Kasumi-1 (cell line): ENCODE data around the gene PTGR3.

Source experiments
- DNase-seq, 2 experiments: peaks; one replicate each; lab custom pipeline; 2025; lab: John Stamatoyannopoulos, UW

Gene PTGR3, protein sequence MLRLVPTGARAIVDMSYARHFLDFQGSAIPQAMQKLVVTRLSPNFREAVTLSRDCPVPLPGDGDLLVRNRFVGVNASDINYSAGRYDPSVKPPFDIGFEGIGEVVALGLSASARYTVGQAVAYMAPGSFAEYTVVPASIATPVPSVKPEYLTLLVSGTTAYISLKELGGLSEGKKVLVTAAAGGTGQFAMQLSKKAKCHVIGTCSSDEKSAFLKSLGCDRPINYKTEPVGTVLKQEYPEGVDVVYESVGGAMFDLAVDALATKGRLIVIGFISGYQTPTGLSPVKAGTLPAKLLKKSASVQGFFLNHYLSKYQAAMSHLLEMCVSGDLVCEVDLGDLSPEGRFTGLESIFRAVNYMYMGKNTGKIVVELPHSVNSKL

DNA sequence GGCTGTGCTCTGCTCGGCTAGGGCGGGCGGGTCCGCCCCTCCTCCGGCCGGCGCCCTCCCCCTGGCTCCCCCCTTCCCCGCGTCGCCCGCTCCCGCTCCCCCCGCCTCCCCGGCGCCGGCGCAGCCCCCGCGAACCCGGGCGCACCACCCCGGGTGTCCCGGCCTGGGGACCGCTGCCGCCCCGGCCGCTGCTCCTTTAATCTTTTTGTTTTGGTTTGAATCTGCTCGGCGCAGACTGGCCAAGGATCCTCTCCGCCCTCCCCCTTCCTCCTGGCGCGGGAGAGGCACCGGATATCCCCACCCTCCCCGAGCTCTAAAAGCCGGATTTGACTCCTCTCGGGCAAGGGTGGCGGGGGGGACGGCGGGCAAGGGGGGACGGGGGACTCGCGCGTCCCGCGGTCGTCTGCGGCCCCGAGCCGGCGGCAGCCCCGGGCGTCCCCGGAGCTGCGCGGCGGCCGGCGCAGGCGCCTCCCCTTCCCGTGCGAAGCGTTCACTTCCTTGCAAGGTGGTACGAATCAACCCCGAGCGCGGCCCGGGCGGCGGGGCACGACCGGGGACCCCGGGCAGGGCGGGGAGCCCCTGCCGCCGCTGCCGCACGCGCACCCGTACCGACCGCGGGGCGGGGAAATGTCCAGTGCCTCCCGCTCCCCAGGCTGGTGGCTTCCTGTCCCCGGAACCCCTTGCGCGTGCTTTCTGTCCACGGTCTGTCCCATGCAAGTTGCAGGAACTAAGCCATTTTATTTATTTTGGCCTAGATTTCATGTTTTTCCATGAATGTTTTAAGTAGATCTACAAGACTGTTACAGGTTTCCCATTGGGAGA, at the start of gene PTGR3:
PTGR3 (minus strand) TSS at position 11 of the 822 bp plus-strand sequence. CDS start 81 bp downstream, outside the sequence.
- DNase-seq = peak; percentile 80 to 84

DNA sequence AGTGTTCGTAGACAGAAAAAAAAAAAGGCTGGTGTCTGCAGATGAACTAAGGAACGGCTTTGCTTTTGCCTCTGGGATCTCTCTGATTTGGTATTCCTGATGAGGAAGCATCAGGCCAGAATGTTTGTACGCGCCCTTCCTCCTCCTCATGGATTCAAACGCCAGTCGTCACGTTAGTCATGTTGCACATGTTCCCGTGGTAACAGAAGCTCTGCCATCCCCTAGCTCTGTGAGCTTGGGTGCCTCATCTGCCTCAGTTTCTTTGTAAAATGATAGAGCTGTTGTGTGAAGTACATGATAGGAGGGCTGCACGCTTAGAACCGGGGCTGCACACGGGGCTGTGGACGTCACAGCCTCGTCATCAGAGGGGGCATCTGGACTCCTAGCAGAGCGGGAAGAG, 48.7 kb upstream of the PTGR3 start:
- no peak for DNase-seq

DNA sequence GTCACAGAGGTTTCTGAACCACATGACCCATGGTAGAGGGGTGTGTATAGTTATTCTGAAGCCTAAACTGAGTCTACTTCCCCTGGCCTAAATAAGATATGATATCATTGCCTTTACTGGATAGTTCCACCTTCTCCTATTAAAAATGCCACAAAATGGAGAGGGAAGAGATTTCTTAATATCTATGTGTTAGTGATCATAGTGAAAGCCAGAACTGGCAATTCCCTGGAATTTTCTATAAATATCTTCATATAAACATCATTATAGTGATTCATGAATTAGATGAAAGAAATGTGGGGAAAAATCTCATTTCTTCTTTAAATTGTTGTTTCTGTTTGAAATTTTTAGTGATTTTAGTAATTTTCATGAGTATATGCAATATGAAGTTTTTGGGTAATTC, 47.4 kb upstream of the PTGR3 start:
- DNase-seq = no peak

DNA sequence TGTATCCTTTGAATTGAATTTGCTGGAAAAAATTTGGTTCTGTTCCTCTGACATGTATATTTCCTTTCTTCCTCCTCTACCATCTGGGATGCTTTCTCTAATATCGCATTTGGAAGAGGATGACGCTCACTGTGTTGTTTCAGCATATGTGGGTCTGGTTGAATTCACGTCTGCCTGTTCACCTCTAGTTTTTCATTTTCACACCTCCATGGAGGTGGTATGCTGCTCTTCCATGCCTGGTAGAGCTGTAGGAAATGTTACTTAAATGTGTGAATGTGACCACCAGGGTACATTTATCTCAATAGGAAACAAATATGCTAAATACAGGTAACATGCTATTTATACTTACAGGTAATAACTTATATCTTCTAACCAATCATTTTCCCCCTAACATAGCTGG, 46.2 kb upstream of the PTGR3 start:
- no peak for DNase-seq

DNA sequence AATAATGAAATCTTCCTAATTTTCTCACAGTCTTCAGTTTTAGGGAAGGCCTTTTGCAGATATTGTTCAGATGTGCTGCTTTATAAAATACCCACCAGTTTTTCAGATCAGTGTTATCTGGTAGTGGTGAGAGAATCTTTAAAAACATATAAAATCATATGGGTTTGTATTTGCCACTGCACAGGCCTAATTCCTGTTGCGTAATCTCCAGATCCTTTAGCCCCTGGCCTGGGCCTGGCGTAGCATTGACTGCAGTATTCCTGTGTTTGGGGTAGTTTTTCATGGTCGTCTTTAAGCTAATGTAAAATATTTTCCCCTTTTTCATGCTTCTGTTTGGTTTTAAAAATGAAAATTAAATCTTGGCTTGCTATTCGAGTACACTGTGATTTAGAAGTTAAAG, 44.8 kb upstream of the PTGR3 start:
- DNase-seq = no peak

DNA sequence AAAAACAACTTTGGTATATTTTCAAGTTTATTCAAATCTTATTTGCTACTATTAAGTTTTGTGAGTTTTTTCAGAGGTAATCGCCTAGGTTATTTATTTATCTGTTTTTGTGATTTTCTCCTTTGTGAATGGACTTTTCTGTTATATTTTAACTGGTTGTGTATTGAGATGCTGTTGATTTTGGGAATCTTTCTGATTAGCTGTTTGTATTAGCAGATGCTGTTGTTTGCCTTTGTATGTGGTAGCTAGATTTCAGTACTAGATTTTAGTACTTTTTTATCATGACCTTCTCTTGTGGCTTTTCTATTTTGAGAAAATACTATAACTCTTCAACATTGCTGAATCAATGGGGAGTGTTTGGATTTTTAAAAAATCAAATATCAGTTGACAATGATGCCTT, 44.1 kb upstream of the PTGR3 start:
- DNase-seq = no peak

DNA sequence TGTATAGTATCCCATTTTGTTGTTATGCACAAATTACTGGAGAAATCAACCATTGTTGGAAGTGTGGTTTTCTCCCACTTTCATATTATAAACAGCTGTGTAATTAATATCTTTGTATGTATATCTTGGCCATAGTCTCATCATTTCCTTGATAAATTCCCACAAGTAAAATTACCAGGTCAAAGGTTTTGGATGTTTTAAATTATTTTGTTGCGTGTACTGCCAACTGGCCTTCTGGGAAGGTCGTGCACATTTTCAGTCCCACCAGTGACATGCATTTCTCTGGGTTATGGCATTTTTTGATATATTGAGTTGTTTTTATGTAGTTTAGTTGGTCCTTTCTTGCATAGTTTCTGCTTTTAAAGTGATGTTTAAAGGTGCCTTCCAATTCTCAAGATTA, 43.2 kb upstream of the PTGR3 start:
- no peak for DNase-seq

DNA sequence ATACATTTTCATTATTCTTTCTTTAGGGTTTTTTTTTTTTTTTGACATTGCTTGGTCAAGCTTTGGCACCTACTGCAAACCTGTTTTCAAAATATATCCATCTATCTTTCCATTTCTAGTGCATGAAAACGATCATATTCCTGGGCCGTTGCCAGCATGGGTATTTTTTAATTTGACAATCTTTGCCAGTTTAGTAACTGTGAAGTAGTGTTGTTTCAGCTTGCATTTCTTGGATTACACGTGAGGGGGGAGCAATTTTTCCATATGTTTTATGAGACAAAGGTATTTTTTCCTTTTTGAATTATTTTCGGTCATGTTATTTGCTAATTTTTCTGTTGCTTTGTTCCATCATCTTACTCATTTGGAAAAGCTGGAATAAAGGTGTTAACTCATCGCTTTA, 42.5 kb upstream of the PTGR3 start:
- no peak for DNase-seq

DNA sequence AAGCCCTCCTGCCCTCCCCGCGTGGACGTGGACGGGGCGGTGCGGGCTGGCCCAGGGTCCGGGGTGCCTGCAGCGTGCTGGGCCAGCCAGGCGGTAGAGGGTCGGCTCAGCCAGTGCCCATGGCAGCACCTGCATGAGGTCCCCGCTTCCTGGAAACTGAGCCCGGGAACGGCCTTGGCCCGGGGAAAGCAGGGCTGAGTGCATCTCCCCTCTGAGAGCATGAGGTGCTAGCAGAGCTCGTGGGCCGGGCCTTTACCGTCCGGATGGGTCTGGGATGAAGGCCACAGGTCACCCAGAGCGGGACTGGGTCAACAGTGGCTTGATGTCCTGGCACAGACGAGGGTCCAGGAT, 41.5 kb upstream of the PTGR3 start:
- no peak for DNase-seq

DNA sequence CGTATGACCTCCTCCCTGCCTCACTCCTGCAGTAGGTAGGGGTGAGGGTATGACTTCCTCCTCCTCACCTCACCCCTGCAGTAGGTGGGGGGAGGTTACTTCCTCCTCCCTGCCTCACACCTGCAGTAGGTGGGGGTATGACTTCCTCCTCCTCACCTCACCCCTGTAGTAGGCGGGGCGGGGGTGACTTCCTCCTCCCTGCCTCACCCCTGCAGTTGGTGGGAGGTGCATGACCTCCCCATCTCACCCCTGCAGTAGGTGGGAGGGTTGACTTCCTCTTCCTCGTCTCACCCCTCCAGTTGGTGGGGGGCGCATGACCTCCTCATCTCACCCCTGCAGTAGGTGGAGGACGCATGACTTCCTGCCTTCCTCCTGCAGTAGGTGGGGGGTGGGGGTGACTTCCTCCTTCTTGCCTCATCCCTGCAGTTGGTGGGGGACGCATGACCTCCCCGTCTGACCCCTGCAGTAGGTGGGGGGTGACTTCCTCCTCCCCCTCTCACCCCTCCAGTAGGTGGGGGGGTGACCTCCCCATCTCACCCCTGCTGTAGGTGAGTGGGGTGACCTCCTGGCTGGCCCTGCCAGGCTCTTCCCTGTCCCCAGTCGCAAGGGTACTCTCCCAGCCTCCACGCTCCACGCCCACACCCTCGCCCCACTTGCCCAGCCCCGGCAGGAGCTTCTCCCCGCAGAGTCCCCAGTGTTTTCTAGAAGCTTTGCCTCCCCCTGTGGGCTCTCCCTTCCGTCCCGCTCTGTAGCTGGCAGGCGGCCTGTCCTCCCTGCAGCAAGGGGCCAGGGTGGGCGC, 40.9 kb upstream of the PTGR3 start:
- DNase-seq = peak; percentile 11 to 42

DNA sequence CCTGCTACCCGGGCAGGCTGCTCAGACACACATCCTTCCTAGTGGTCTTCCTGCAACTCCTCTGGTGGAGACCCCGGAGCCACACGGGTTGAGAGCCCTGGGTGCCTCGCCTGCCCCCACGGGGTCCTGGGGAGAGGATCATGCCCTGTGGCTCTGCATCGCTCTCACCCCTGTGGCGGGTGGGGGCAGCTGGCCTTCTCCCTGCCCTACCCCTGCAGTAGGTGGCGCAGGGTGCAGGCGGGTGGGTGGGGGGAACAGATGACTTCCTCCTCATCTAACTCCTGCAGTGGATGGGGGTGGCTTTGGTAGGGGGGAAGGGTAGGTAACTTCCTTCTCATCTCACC, 40.2 kb upstream of the PTGR3 start:
- no peak for DNase-seq

DNA sequence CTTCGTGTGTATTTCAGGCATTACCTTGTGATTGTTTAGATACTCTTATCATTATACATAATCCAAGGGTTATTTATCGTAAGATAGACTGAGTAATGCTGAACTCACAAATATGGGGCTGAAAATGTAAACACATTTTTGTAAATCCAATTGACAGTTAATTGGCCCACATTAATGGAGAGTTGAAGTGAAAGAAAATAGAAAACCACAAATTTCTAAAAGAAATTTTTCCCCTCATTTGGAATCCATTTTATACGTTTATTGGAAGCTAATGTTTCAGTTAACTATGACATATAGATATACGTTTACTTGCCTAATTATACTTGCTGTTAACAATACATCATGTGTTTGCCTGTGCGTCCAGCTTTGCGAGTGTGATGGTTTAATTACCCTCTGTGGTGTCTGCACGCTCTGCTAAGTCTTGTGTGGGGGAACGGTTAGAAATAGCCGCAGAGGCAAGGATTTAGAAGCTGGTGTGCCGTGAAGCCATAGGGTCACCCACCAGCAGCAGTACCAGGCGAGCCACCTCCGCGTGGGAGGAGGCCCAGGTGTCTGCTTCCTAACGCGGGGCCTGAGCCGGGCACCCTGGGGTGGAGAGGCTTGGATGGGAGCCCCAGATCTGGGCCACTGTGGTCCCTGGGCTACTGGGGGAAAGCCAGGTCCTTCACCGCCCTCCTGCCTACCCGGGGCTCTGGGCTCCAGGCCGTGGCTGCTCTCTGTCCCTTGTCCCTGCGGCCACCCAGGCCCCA, 39.7 kb upstream of the PTGR3 start:
- no peak for DNase-seq

DNA sequence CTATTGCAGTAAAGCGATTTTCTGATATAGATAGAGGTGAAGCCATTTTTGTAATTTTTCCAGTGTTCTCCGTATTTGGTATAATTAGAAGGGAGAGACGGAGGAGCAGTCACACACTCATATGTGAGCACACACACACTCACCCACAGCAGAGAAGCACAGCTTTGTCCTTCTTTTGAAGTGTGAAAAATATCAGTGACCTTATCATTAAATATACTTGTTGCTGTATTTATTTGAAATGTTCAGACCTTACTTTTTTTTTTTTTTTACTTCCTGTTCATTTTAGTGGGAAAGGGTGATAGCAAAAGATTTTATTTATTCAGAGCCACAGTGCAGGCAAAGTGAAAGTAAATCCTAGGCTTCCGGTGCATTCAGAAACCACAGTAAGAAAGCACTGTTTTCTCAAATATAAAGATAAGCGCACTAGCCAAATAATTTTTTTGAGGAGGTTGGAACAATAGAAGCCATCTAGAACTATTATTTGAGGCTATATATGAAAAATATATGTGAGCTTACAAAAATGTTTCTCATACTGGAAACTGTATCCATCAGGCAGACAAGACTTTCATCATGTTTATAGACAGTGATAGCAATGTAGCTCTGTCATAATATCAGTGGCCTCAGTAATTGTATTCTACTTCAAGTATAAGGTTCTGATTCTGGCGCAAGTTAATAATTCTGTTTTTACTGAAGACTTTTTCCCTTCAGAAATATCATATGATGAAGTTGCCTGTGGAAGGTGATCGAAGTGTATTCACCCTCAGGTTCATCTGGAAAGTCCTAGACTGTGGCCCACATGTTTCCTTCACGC, 38.9 kb upstream of the PTGR3 start:
- peak; percentile 47 to 59 for DNase-seq

DNA sequence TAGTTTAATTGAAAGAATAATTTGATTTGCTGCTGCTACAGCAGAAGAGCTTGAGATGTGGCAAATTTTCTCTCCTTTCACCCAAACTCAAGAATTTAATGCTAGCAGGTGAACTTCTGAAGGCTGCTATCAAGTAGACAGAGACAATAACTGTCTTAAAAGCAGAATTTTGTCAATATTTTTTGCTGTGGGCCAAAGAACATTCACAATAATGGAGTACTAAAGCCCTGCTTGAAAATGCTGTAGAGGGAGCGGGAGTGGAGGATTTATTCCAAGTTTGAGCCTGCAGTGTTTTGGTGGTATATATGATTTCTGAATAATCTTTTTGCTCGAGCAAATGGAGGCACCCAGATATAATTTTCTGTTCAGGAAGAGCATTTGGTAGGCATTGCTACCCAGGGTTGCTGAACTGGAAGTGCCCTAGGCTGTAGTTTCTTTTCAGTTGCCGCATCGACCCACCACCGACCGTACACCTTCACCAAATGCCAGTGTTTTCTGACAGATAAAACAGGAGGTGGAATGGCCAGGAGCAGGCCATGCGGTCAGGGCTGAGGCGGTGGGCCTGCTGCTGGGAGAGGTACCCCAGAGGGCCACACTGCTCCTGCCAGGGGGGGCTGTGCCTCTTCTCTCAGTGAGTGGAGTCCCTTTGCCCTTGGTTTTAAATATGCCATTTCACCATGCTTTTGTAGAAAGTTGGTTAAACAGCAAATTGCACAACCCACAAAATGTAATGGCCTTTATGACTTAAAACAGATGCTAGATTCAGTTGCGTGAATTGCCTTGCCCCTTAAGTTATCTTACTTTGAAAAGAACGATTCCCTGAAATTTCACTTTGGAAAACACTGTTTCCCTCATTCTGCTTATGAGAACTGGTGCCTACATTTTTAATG, 38.0 kb upstream of the PTGR3 start:
- DNase-seq = no peak

DNA sequence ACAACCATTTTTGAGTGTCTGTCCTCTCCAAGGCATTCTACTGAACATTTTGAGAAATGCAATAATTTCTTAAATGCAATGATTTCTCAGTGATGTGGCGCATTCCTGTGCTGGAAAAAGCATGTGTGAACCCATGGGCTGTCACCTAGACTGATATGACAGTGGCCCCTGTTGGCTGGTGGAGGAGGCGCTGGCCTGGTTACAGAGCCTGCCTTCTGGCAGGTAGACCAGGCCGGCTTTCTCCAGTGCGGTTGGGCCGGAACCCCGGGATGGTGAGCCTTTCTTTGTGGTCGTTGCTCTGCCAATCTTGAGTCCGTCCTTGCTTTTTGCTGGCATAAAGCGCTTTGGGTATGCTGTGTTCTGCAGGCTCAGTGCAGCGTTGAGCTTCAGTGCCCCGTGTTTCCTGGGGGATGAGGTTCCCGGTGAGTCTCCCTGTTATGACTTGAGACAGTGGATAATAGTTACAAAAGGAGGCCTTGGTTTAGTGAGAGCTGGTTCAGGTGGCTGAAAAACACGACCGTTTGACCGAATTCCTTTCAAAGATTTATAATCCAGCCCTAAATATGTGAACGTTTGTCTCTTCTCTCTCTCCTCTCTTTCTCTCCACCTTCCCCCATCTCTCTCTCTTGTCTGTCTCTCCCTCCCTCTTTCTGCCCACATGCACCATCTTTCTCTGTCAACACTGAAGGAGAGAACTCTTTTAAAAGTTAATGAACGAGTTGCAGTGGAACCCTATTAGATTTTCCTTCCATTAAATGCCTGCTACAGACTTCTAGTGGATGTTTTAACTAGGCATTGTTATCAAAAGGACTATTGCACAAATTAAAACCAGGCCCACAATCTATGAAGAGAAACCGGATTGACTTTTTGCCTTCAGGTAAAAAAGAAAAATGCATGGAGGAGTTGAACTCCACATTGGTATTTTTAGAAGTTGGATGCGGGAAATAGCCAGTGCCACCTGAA, 35.7 kb upstream of the PTGR3 start:
- no peak for DNase-seq

DNA sequence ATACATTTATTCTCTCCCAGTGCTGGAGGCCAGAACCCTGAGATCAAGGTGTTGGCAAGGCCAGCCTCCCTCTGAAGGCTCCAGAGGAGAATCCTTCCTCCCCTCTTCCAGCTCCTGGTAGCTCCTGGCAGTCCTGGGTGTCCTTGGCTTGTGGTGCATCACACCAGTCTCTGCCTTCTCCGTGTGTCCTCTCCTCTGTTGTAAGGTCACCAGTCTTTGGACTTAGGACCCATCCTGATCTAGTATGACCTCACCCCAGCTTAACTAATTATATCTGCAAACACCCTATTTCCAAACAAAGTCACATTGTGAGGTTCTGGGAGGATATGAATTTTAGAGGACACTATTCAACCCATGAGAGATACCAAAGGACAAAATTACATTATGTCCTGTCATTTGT, 32.8 kb upstream of the PTGR3 start:
- no peak for DNase-seq

DNA sequence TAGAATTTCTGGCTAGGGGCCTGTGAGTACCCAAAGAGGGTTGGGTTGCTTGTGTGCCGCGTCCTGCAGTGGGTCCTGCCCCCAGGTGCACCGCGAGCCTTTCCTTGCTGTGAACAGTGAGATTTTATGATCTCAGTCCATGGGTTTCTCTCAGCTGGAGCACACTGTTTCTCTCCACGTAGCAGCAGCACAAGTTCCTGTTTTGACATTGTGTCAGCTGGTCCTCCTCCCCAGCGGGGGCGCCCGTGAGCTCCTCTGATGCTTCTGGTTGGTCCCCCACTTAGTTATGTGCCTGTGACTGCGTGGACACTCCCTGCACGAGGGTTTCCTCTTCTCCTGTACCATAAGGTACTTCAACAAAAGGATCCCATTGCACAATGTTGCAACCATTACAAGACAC, 31.5 kb upstream of the PTGR3 start:
- DNase-seq = peak; percentile 22 to 51

DNA sequence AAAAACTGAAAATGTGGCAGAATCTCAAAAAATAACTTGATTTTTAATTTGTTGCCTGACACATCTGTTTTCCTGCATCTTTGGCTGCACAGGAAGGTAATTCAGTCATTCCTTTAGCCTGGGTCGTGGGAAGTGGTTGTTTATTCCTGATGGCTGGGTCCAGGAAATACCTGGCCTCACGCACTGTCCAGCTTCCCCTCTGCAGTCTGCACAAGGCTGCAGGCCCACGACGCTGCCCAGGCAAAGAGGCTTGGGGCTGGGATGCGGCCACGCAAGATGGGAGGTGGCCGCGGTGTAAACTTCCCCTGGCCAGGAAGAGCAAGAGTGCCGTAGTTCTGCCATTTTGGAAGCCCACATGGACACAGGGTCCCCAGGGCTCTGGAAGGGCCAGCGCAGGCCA, 29.8 kb upstream of the PTGR3 start:
- DNase-seq = no peak

DNA sequence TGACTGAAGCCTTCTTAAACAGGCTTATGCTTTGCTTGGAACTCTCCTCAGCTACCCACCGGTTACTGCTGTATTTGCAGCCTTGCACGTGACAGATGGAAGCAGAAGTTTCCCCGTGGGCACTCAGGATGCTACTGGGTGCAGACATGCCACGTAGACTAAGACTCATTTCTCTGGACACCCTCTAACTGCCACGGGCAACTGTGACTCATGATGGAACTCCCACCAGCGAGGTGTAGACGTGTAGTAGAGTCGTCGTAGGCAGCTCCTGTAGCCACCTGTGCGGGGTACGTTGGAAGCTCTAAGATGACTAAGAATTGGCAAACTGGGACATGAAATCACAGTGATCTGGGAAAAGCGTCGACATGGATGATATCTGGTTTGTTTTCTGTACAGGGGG, 29.2 kb upstream of the PTGR3 start:
- DNase-seq = no peak
